OCI-LY7 (cell line): ENCODE data around the gene KCNMA1.

ENCODE experiments used
- EZH2phosphoT487 ChIP-seq: fragments of 200-600 bp; sonication (generic); IDR thresholded peaks from 2 replicates; pipeline ENCODE4 v1.6.1; 2018; ENCODE audit warnings: low read depth, borderline replicate concordance, mild to moderate bottlenecking, mixed run types, antibody characterized with exemption, low read length, moderate library complexity, mixed read lengths
- TF ChIP-seq, protein P1 (sequence below): fragments of 200-600 bp; sonication (generic); conservative IDR thresholded peaks from 2 replicates; pipeline ENCODE4 v1.5.1; 2014; ENCODE audit warnings: mild to moderate bottlenecking, antibody characterized with exemption, low read length, moderate library complexity, mixed read lengths

DNA sequence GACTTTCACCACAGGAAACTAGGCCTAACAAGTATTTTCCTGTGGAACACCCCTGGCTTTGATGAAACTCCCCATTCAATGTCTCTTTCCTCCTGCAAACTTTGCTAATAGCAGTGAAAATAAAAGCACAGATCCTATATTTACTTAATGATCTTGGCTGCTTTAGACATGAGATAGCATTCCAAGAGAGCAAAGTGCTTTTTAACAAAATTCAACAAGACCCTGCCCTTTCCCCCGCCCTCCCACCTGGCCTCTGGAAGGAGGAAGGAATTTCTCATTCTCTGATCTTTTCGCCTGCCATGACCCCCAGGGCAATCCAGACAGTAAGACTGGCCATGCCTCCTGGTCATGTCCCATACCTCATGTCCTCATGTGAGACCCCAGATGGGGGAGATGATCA lies 185.7 kb downstream of the KCNMA1 start:
- TF ChIP-seq, protein P1, sequence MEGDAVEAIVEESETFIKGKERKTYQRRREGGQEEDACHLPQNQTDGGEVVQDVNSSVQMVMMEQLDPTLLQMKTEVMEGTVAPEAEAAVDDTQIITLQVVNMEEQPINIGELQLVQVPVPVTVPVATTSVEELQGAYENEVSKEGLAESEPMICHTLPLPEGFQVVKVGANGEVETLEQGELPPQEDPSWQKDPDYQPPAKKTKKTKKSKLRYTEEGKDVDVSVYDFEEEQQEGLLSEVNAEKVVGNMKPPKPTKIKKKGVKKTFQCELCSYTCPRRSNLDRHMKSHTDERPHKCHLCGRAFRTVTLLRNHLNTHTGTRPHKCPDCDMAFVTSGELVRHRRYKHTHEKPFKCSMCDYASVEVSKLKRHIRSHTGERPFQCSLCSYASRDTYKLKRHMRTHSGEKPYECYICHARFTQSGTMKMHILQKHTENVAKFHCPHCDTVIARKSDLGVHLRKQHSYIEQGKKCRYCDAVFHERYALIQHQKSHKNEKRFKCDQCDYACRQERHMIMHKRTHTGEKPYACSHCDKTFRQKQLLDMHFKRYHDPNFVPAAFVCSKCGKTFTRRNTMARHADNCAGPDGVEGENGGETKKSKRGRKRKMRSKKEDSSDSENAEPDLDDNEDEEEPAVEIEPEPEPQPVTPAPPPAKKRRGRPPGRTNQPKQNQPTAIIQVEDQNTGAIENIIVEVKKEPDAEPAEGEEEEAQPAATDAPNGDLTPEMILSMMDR = no peak
- TF ChIP-seq EZH2phosphoT487 = no peak
